Activated CD4-positive, alpha-beta T cell treated with anti-CD3 and anti-CD28 coated beads, Interleukin-2, Interleukin-4, amounts not matched to agents 100 ng/mL and 50 ng/mL, durations not matched to agents 16 hours and 8 hours (primary cell): ENCODE measurements around the gene VAMP2.
A peak's percentile ranks its signal among the peaks of the same experiment; 100 is the strongest.

Source experiments
- DNase-seq: peaks from one replicate; pipeline ENCODE4 v3.0.0-alpha.2; 2020; ENCODE audit warnings: low spot score

VAMP2 gene, protein sequence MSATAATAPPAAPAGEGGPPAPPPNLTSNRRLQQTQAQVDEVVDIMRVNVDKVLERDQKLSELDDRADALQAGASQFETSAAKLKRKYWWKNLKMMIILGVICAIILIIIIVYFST

DNA sequence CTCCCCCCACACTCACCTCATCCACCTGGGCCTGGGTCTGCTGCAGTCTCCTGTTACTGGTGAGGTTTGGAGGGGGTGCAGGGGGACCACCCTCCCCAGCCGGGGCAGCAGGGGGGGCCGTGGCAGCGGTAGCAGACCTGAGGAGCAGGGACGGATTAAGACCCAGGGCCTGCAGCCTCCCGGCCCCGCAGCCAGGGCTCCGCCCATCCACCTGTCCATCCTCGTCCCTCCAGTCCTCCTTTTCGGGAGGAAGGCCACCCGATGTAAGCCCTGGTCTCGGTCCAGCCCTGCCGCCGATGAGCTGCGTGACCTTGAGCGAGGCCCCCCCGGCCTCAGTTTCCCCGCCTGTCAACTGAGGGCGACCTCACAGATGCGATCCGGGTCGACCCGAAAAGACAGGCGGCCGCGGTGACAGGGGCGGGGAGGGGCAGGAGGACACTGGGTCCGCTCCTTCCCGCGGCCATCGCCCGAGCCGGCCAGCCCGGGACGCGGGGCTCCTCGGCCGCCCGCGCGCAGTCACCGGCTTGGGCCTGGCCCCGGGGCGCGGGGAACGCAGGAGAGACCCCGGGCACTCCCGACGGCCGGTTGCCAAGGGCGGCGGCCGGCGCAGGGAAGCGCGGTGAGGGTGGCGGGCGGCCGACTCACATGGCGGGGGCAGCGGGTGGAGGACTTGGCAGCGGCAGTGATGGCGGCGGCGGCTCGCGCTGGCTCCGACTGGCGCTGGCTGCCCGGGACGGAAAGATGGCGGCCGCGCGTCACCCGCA lies at the start of gene VAMP2:
VAMP2 (minus strand) TSS at position 716 of the 764 bp plus-strand sequence; CDS start at position 647, 69 bp downstream.
- DNase-seq = peak; percentile 76

DNA sequence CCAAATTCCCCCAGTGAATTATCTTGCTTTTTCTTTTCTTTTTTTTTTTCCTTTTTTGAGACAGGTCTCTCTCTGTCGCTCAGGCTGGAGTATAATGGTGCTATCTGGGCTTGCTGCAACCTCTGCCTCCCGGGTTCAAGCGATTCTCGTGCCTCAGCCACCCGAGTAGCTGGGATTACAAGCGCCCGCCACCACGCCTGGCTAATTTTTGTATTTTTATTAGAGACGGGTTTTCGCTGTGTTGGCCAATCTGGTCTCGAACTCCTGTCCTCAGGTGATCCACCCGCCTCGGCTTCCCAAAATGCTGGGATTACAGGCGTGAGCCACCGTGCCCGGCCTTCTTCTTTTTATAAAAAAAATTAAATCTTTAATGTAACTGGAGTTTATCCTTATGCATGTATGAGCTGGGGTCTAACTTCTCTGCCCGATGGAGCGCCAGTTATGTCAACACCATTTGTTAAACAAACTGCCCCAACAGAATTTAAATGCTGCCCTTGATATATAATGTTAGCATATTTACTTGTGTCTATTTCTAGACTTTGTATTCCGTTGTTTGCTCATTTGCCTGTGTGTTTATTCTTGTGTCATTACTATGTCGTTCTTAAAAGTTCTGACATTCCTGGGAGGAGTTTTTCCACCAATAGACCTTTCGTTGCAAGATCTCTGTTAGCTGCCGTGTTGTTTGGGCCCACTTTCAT lies 48.2 kb upstream of the VAMP2 start:
- no peak for DNase-seq

DNA sequence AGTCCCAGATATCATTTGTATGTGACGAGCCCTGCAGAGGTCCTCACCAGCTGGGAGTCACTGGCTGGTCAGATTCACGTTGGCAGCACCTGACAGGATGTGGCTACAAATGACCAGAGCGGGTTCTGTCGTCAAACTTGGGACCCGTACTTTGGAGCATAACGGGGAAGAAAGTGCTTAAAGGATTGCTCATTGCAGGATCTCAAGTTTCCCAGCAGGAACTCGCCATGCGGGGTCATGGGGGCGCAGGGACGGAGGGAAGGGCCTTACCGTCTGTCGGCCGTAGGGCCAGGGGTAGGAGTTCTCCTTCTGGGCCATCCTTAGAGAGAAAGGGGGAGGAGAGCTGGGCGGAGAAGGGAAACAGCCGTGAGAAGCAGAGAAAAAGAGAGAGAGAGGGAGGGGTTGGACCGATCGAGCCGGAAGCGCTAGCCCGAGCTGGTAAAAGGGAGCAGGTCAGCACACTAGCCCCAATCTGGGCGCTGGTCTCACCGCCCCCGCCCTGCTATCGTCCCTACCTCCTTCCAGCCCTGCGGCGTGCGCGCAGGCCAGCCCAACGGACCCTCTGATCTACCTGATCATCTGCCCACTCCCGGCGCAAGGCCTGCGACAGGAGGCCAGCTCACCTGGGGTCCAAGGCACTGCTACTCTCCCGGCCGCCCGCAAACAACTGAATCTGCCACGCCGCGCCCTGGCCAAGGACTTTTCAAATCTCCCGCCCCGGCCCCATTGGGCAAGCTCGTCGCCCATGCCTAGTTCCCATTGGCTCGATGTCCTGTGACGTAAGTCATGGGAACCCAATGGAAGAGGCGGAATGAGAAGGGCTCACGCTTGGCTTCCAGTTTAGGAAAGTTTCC lies 47.4 kb upstream of the VAMP2 start, which contains the start of gene AURKB:
AURKB (minus strand) TSS at position 669 of the 854 bp plus-strand sequence; CDS start at position 318, 351 bp downstream.
- DNase-seq = peak; percentile 97

DNA sequence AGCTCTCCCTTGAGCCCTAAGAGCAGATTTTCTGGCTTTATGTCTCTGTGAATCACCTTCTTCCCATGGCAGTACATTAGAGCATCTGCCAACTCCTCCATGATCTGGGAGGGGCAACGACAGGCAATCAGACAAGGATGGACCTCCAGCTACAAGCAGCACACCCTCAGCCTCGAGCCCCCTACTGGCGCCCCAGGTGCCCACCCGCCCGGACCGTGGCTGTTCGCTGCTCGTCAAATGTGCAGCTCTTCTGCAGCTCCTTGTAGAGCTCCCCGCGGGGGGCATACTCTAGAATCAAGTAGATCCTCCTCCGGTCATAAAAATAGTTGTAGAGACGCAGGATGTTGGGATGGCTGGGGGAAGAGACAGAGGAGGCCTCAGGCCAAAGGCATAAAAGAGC lies 43.8 kb upstream of the VAMP2 start:
- DNase-seq = no peak

DNA sequence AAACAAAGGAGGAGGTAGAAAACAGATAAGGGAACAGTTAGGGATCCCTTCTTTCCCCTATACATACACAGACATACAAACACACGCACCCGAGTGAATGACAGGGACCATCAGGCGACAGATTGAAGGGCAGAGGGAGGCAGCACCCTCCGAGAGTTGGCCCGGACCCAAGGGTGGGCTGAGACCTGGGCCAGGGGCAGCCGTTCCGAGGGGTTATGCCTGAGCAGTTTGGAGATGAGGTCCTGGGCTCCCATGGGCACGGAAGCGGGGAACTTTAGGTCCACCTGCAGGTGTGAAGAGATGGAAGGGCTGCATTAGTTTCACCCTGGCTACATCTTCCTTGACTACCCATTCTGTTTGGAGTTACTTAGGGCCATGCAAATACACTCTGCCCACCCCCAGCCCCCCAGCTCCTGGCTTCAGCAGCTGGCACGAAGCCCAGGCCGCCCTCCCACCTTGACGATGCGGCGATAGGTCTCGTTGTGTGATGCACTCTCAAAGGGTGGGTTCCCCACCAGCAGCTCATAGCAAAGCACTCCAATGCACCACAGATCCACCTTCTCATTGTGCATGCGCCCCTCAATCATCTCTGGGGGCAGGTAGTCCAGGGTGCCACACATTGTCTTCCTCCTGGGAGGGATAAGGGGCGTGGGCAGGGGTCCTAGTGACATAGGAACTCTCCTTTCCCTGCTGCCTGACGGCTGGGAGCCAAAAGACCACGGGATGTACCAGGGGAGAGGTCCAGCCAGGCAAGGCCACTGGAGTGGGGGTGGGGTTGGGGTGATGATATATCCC lies 42.2 kb upstream of the VAMP2 start:
- no peak for DNase-seq

DNA sequence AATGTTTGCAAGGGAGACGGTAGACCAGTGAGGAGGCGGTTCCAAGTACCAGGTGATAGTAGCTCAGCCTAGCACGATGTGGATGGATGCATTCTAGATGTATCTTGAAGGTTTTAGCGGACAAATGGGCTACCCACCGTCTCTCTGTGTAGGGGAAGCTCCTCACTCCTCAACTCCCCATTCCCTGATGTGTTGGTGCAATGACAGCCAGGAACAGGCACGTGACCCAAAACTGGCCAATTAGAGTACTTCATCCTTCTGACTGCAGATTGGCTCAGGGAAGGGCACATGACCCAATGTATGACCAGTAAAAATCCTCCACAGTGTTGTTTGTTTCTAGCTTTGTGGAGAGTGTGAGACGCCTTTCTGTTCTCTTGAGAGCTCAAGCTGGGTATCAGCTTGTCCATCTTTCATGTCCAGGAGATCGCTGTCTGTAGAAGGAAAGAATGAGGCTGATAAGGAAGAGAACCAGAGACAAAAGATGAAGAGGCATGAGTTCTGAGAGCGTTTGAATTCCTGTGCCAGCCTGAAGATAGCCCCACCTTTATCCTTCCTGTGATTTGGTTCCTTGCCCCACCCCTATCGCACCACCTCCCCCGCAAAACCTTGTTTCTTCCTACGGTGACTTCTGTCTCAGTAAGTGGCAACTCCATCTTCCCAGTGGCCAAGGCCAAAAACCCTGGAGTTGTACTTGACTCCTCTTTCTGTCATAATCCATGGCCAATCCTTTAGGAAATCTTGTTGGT lies 29.5 kb upstream of the VAMP2 start:
- DNase-seq = peak; percentile 89

DNA sequence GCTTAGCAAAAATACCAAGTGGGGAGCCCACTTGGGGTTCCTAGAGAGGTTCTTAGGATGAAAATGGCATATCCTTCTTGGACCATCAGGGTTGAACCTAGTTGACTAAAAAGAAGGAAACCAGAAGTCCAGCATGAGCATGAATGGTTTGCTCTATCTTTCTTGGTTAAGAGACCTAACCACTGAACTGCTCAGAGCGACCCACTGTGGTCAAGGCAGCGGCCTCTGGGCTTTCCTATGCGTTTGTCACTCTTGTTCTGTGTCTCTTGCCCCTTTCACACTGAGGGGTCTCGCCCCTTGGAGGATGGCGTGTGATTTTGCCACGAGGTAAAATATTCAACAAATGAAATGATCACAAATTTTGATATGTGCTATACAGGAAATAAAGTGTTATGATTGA lies 27.8 kb upstream of the VAMP2 start:
- no peak for DNase-seq

DNA sequence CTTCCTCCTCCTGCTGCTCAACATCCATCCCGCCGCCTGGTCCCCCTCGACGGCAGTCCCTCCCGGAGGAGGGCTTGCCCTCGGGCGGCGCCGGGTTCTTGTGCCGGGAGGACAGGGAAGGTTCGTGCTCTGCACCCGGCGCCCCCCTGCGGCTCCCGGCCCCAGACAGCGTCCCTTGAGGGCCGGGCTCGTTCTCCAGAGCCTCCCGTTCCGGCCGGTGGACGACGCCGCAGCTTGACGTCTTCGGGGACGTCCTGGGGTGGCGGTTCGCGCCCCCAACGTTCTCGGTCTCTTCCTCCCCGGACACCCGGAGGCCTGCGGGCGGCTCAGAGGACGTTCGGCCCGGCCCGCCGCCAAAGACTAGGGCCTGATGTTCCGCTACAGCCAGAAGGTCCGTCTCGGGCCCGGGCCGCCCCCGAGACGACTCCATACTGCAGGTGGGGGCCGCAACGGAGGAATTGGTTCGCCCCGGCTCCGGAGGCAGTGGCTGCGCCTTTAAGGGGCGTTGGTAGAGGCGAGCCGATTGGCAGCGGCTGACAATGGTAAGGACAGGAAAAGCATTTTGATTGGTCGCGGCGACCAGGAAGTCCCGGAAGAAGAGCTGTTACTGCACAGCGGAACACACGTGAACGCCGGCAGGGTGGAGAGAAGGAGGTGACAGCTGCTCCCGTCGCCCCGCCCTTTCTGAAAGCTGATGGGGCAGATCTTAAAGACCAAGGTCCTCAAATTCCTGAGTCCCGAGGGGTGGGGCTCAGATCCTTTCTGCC lies 27.1 kb upstream of the VAMP2 start, which contains the start of gene BORCS6:
BORCS6 (minus strand) TSS at position 470 of the 767 bp plus-strand sequence; CDS start at position 430, 40 bp downstream.
- peak; percentile 99 for DNase-seq

DNA sequence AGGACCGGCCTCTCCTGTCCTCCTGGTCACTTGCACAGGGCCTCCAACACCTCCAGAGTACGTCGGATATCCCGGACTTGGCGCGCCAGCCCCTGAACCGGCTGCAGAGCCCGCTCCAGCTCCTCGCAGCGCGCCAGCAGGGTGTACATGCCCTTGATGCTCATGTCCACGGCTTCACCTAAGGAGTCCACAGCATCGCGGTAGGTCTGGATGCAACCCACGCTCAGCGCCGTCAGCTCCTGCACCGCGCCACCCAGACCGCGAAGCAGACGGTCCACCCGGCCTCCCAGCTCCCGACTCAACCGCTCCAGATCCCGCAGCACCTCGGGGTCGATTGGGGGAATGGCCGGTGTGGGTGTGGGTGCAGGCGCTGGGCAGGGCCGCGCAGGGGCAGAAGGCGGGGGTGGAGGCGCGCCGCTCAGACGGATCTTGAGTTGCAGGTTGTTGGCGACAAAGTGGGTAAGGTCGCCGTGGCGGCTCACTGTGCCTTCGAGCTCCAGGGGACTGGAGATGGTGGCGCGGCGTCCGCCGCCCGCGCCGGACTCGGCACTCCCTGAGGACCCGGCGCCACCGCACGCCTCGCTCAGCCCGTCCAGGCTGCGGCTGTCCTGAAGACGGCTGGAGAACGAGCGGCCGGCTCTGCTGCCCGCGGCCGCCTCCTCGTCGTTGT lies 26.4 kb upstream of the VAMP2 start:
- no peak for DNase-seq

DNA sequence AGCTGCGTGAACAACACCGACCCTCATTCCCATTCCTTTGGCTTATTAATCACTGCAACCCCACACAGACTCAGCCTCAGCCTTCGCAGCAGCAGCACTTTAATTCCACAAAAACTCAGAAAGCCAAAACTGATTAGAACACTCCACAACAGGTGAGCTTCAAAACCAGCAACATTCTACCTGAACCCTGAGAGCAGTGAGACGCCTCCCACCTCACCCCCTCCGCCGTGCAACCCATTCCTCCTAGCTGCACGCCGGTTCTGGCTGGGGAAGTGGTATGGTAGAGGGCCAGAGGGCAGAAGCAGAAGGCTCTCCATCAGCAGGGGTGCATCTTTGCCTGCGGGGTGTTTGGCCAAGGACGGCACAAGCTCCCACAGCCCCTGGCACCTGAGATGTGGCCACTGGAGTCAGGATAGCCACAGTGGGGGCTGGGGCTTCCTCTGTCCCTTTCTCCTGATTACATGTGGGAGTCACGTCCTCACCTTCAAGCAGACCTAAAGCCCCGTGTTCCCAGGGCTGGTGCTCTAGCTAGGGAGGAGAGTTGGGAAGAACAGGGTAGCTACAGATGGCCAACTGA lies 25.6 kb upstream of the VAMP2 start:
- no peak for DNase-seq

DNA sequence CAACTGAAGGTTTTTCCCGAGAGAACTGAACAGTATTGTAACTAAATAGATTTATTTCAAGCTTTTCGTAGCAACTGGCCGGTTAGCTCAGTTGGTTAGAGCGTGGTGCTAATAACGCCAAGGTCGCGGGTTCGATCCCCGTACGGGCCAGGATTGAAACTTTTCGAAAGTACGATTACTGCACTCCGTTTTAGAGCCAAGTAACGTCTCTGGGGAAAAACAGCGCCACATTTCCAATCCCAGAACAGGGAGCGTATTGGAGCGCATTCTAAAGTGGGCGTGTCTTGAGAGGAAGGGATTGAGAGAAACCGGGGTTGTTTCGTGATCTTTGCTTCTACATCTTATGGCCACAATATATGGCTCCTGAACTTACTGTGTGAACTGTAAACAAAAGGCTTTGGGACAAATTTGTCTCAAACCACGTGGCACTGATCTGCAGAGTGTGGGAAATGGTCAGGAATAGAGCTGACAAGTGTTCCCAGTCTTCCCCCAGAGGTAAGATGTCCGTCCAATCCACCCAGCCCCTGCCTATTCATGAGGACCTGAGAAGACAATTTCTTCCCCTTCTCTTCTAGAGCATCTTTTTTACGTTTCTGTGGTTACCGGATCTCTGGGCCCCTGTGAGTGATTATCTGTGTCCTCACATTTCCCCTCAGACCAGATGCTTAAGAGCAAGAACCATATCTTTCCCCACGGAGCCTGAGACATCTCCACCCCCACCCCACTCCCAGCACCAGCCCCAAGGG lies 24.9 kb upstream of the VAMP2 start:
- DNase-seq = peak; percentile 97

DNA sequence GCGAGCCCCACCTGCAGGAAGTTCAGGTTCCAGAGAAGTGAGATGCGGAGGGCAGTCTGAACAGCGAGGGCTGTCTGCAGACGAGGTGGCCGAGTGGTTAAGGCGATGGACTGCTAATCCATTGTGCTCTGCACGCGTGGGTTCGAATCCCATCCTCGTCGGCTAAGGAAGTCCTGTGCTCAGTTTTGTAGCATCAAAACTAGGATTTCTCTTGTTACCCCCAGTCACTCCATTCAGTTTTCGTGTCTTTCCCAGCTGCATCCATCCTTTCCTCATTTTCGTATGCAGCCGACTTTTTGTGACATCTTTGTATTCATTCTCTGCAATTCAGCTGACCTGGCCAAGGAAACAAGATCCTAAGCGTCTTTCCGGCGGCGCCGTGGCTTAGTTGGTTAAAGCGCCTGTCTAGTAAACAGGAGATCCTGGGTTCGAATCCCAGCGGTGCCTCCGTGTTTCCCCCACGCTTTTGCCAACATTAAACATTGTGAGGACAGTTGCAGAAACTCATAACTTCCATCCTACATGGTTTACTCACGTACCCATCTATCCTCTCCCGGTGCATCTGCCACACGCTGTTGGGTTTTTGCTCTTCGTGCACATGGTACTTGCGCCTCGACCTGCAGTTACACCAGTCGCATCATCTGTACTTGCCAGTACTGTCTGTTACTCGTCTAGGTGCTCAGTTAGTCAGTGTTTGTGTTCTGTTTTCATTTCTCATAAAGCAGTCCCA lies 24.2 kb upstream of the VAMP2 start:
- peak; percentile 97 for DNase-seq

DNA sequence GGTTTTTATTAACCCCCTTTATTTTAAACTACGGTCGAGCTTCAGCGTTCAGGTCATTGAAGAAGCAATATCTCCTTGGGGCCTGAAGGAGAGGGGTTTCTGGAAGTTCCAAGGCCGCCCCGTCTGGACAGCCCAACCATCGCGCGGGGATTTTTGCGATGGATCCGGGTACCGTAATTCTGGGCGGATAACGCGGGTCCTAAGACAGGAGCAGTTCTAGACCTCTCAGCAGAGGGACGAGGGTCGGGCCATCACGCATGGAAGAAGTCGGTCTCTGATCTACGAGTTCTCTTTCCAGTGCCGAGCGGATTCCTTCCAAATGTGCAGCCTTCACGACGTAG lies 23.7 kb upstream of the VAMP2 start:
- DNase-seq = no peak

DNA sequence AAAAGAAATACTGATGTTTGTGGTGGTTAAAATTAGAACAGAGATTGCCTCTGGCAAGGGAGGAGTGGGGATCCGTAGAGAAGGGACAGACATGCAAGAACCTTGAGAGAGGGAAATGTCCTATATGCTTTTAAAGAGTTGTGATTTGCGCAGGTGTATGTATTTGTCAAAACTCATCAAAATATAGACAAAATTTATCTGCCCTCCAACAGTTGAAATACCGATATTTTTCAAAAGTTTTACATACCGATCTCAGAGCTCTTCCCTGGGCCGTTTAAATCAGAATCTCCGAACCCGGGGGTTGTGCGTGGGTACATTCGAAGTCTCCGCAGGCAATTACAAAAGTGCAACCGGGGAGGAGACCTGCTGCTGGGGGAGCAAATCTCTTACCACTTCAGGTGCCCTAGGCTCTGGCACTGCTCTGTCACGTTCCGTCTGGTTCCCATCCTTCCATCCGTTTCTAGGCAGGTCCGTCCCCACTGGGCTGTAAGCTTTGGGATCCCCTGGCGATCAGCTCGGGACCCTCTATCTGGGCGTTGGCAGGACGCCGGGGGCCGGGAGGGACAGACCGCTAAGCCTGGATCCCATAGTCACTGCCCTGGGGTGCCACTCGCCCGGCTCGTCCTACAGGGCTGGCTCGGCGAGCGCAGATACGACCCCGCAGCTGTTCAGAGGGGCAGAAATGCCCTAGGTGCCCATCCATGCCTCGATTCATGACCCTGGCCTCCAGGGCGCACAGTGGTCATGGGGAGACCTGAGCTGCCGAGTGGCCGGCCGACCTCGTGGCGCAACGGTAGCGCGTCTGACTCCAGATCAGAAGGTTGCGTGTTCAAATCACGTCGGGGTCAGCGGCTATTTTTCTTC lies 23.1 kb upstream of the VAMP2 start:
- peak; percentile 91 for DNase-seq

DNA sequence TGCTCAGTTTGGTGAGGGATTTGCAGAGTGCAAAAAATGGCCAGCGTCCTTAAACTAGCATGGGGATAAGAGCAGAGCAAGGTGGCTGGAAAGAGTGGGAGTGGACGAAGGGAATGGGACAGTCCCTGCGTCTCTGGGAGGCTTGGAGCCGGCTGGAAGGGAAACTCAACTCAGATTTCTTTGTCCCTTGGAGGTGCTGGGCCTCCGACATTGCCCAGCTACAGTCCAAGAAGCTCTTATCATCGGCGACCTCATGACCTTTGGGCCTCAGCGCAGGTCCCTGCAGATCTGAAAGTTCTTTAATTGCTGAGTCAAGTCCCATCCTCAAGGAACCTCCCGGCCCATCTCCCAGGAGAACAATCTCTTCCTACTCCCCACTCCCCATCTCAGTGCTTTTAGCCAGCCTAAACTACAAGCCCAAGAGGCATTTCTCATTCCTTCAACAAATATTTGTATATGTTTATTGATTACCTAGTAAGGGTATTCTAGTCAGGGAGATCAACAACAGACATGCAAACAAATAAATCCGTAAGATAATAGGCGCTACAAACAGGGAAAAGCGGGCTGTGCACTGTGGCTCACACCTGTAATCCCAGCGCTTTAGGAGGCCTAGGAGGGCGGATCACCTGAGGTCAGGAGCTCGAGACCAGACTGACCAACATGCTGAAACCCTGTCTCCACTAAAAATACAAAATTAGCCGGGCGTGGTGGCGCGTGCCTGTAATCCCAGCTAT lies 14.4 kb upstream of the VAMP2 start:
- DNase-seq = no peak
